ENCODE data around the gene PHEX.

Gene PHEX

GRCh38 chrX:22040184-22040583 is 8.1 kb downstream of the PHEX start:
- DNase-seq (ENCODE audit: low read depth in 1 of 2, low spot score in 1 of 2), result no peak

- DNase-seq (ENCODE audit: low read depth in 1 of 2, low spot score in 1 of 2), result no peak
Observed at GRCh38 chrX:22041907-22042530, 9.9 kb downstream of the PHEX start.

GRCh38 chrX:22043872-22044271 is 11.7 kb downstream of the PHEX start:
- no peak for DNase-seq (ENCODE audit: low read depth in 1 of 2, low spot score in 1 of 2)

- no peak for DNase-seq (ENCODE audit: low read depth in 1 of 2, low spot score in 1 of 2)
Observed at GRCh38 chrX:22047468-22047867, 15.3 kb downstream of the PHEX start.

GRCh38 chrX:22053481-22053880 is 21.4 kb downstream of the PHEX start:
- DNase-seq (ENCODE audit: low read depth in 1 of 2, low spot score in 1 of 2), result no peak

- no peak for DNase-seq (ENCODE audit: low read depth in 1 of 2, low spot score in 1 of 2)
Observed at GRCh38 chrX:22056235-22056634, 24.1 kb downstream of the PHEX start.

GRCh38 chrX:22057667-22058066 is 25.5 kb downstream of the PHEX start:
- no peak for DNase-seq (ENCODE audit: low read depth in 1 of 2, low spot score in 1 of 2)

GRCh38 chrX:22059775-22060174 is 27.6 kb downstream of the PHEX start:
- no peak for DNase-seq (ENCODE audit: low read depth in 1 of 2, low spot score in 1 of 2)

- DNase-seq (ENCODE audit: low read depth in 1 of 2, low spot score in 1 of 2), result no peak
Observed at GRCh38 chrX:22060415-22061280, 28.5 kb downstream of the PHEX start.

- no peak for DNase-seq (ENCODE audit: low read depth in 1 of 2, low spot score in 1 of 2)
Observed at GRCh38 chrX:22063284-22063683, 31.2 kb downstream of the PHEX start.

- no peak for DNase-seq (ENCODE audit: low read depth in 1 of 2, low spot score in 1 of 2)
Observed at GRCh38 chrX:22069586-22069985, 37.5 kb downstream of the PHEX start.

- no peak for DNase-seq (ENCODE audit: low read depth in 1 of 2, low spot score in 1 of 2)
Observed at GRCh38 chrX:22073928-22074327, 41.8 kb downstream of the PHEX start.

- no peak for DNase-seq (ENCODE audit: low read depth in 1 of 2, low spot score in 1 of 2)
Observed at GRCh38 chrX:22078117-22078516, 46.0 kb downstream of the PHEX start.

GRCh38 chrX:22081475-22082092 is 49.5 kb downstream of the PHEX start:
- DNase-seq (ENCODE audit: low read depth in 1 of 2, low spot score in 1 of 2), result peak in 1 of 2 donors; percentile 21

GRCh38 chrX:22086003-22086402 is 53.9 kb downstream of the PHEX start:
- DNase-seq (ENCODE audit: low read depth in 1 of 2, low spot score in 1 of 2), result no peak

- DNase-seq (ENCODE audit: low read depth in 1 of 2, low spot score in 1 of 2), result no peak
Observed at GRCh38 chrX:22087011-22087557, 55.0 kb downstream of the PHEX start.

- DNase-seq (ENCODE audit: low read depth in 1 of 2, low spot score in 1 of 2), result no peak
Observed at GRCh38 chrX:22088326-22088725, 56.2 kb downstream of the PHEX start.

- DNase-seq (ENCODE audit: low read depth in 1 of 2, low spot score in 1 of 2), result no peak
Observed at GRCh38 chrX:22090181-22090580, 58.1 kb downstream of the PHEX start.

- DNase-seq (ENCODE audit: low read depth in 1 of 2, low spot score in 1 of 2), result no peak
Observed at GRCh38 chrX:22093550-22093949, 61.4 kb downstream of the PHEX start.

GRCh38 chrX:22095286-22095685 is 63.2 kb downstream of the PHEX start:
- DNase-seq (ENCODE audit: low read depth in 1 of 2, low spot score in 1 of 2), result no peak

- no peak for DNase-seq (ENCODE audit: low read depth in 1 of 2, low spot score in 1 of 2)
Observed at GRCh38 chrX:22095856-22096255, 63.7 kb downstream of the PHEX start.

All from stimulated activated CD4-positive, alpha-beta T cell treated with anti-CD3 and anti-CD28 coated beads, Interleukin-15, amount 100 ng/mL, for 1 hour (primary cell).